MM.1S (cell line): ENCODE results near the gene NPSR1.

Source experiments
- DNase-seq: peaks from one replicate; pipeline ENCODE4 v3.0.0-alpha.2; 2015
- H2AFZ ChIP-seq: fragments of 300-600 bp; sonication (generic); 2 replicates; pipeline ENCODE4 v1.6.0; 2016; ENCODE audit warnings: antibody characterized with exemption, low read length
- H3F3A ChIP-seq: fragments of 300-600 bp; sonication (generic); 2 replicates; pipeline ENCODE4 v1.6.1; 2016; ENCODE audit warnings: mild to moderate bottlenecking, antibody characterized with exemption, low read length, moderate library complexity, mixed read lengths; ENCODE audit not compliant: insufficient read depth
- H3K27ac ChIP-seq: fragments of 300-600 bp; sonication (generic); 2 replicates; pipeline ENCODE4 v1.5.1; 2016; ENCODE audit warnings: mild to moderate bottlenecking, low read length
- H3K27me3 ChIP-seq: fragments of 300-600 bp; sonication (generic); replicated peaks from 2 replicates; pipeline ENCODE4 v1.6.0; 2016; ENCODE audit warnings: low read length; ENCODE audit not compliant: insufficient read depth
- H3K36me3 ChIP-seq: fragments of 300-600 bp; sonication (generic); replicated peaks from 2 replicates; pipeline ENCODE4 v1.6.1; 2016; ENCODE audit warnings: mild to moderate bottlenecking, low read length, mixed read lengths; ENCODE audit not compliant: insufficient read depth
- H3K4me1 ChIP-seq: fragments of 300-600 bp; sonication (generic); 2 replicates; pipeline ENCODE4 v1.6.1; 2016; ENCODE audit warnings: low read length, mixed read lengths
- H3K4me2 ChIP-seq: fragments of 300-600 bp; sonication (generic); 2 replicates; pipeline ENCODE4 v1.6.0; 2016; ENCODE audit warnings: low read depth, low read length
- H3K4me3 ChIP-seq: fragments of 300-600 bp; sonication (generic); 2 replicates; pipeline ENCODE4 v1.5.1; 2016; ENCODE audit warnings: low read length, mixed read lengths
- H3K79me2 ChIP-seq: fragments of 300-600 bp; sonication (generic); 2 replicates; pipeline ENCODE4 v1.6.1; 2016; ENCODE audit warnings: mixed run types, low read length, mixed read lengths
- H3K9ac ChIP-seq: fragments of 300-600 bp; sonication (generic); 2 replicates; pipeline ENCODE4 v1.6.1; 2016; ENCODE audit warnings: low read length, mixed read lengths
- H3K9me2 ChIP-seq: fragments of 300-600 bp; sonication (generic); replicated peaks from 2 replicates; pipeline ENCODE4 v1.6.1; 2016; ENCODE audit warnings: mild to moderate bottlenecking, low read length, mixed read lengths; ENCODE audit not compliant: insufficient read depth
- H3K9me3 ChIP-seq: fragments of 300-600 bp; sonication (generic); replicated peaks from 2 replicates; pipeline ENCODE4 v1.6.1; 2016; ENCODE audit warnings: mild to moderate bottlenecking, low read length, mixed read lengths; ENCODE audit not compliant: insufficient read depth
- H4K20me1 ChIP-seq: fragments of 300-600 bp; sonication (generic); 2 replicates; pipeline ENCODE4 v1.6.1; 2016; ENCODE audit warnings: mild to moderate bottlenecking, low read length, moderate library complexity, mixed read lengths; ENCODE audit not compliant: insufficient read depth
- EZH2 ChIP-seq: fragments of 300-600 bp; sonication (generic); optimal IDR thresholded peaks from 2 replicates; pipeline ENCODE3; 2017; ENCODE audit warnings: low read depth, mild to moderate bottlenecking, antibody characterized with exemption, low read length, mixed read lengths
- EZH2phosphoT487 ChIP-seq: fragments of 300-600 bp; sonication (generic); IDR thresholded peaks from 2 replicates; pipeline ENCODE4 v1.6.1; 2018; ENCODE audit warnings: antibody characterized with exemption, low read length
- TF ChIP-seq, protein P1 (sequence below): fragments of 300-600 bp; sonication (generic); IDR thresholded peaks from 2 replicates; pipeline ENCODE4 v1.5.1; 2016; ENCODE audit warnings: antibody characterized with exemption, low read length, mixed read lengths

Gene NPSR1

DNA sequence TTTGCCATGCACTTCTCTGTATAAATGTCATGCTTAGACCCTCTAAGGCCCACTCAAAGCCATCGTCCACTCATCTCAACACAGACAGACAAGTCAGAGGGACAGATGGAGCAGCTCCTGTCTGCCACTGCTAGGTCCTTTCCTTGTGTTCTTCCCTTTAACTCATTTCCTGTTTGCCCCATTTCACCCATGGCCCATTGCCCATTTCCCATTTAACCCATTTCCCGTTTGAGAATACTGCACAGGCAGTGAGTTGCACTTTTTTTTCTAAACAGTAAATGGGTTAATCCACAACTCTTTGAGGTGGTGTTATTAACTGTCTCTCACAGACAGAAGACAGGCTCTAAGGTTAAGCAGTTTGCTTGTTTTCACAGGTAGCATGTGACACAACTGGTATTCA is 179.3 kb downstream of the NPSR1 start:
- Histone ChIP-seq H3K9me3 (no peaks in the 10 kb centered on the region), H3K4me1 (no peaks in the 10 kb centered on the region), H3K36me3 (no peaks in the 10 kb centered on the region), H3K9ac (no peak overlapping the region), H3K9me2 (no peaks in the 10 kb centered on the region), H4K20me1 (no peaks in the 10 kb centered on the region), H3K79me2 (no peaks in the 10 kb centered on the region), H3K4me2 (no peak overlapping the region), H3K27me3 (no peaks in the 10 kb centered on the region), H3K27ac (no peak overlapping the region), H3K4me3 (no peak overlapping the region), H2AFZ (no peak overlapping the region), H3F3A (no peaks in the 10 kb centered on the region)
- DNase-seq, result no peak
- TF ChIP-seq, protein P1, sequence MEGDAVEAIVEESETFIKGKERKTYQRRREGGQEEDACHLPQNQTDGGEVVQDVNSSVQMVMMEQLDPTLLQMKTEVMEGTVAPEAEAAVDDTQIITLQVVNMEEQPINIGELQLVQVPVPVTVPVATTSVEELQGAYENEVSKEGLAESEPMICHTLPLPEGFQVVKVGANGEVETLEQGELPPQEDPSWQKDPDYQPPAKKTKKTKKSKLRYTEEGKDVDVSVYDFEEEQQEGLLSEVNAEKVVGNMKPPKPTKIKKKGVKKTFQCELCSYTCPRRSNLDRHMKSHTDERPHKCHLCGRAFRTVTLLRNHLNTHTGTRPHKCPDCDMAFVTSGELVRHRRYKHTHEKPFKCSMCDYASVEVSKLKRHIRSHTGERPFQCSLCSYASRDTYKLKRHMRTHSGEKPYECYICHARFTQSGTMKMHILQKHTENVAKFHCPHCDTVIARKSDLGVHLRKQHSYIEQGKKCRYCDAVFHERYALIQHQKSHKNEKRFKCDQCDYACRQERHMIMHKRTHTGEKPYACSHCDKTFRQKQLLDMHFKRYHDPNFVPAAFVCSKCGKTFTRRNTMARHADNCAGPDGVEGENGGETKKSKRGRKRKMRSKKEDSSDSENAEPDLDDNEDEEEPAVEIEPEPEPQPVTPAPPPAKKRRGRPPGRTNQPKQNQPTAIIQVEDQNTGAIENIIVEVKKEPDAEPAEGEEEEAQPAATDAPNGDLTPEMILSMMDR, result no peak
- TF ChIP-seq EZH2phosphoT487 (no peak), EZH2 (no peak)

DNA sequence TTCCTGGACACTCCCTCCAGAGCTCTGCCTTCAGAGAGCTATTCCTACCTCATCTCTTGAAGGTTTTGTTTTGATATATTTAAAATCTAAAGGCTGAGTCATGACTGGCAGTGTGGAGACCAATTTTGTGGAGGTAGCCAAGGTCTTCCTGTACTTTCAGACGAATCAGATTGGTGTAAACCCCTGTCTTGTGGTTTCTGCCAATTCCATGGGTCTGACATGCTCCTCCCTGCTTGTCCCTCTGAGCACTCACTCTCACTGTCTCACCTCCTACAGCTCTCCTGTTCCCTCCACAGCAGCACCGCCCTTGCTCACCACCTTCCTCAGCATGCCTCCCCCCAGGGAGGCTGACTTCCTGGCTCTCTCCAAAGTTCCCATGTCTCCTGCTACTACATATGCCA is 179.8 kb downstream of the NPSR1 start:
- Histone ChIP-seq H3K9me2 (no peaks in the 10 kb centered on the region), H3K27me3 (no peaks in the 10 kb centered on the region), H3F3A (no peaks in the 10 kb centered on the region), H3K79me2 (no peaks in the 10 kb centered on the region), H3K4me3 (no peak overlapping the region), H3K4me2 (no peak overlapping the region), H3K9me3 (no peaks in the 10 kb centered on the region), H2AFZ (no peak overlapping the region), H3K4me1 (no peaks in the 10 kb centered on the region), H3K36me3 (no peaks in the 10 kb centered on the region), H3K27ac (no peak overlapping the region), H3K9ac (no peak overlapping the region), H4K20me1 (no peaks in the 10 kb centered on the region)
- TF ChIP-seq EZH2phosphoT487 (no peak), EZH2 (no peak)
- TF ChIP-seq, protein P1, result no peak
- DNase-seq, result no peak

DNA sequence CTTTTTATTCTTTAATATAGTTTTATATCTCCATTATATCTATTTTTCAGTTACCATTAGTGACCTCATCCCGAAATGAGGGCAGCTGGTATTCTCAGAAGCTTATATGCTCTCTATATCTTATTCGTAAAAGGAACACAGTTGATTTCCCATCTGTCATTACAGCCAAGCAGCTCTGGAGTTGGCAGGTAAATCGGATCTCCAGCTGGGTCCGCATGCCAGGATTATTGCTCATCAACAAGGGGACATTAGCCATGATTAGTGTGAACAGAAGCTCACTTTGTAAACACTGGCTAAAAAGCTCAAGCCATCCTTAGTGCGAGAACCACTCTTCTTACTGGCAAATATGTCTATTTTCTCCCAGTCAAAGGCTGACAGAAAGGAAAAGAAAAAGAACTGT is 180.3 kb downstream of the NPSR1 start:
- no peaks in the 10 kb centered on the region for H3K27me3 ChIP-seq
- H3K4me1 ChIP-seq, result no peaks in the 10 kb centered on the region
- H3K9ac ChIP-seq, result no peak overlapping the region
- no peak for DNase-seq
- no peak overlapping the region for H3K27ac ChIP-seq
- H4K20me1 ChIP-seq, result no peaks in the 10 kb centered on the region
- H2AFZ ChIP-seq, result no peak overlapping the region
- no peaks in the 10 kb centered on the region for H3K9me2 ChIP-seq
- no peak overlapping the region for H3K4me2 ChIP-seq
- no peaks in the 10 kb centered on the region for H3K9me3 ChIP-seq
- no peaks in the 10 kb centered on the region for H3K36me3 ChIP-seq
- no peak overlapping the region for H3K4me3 ChIP-seq
- H3K79me2 ChIP-seq, result no peaks in the 10 kb centered on the region
- no peaks in the 10 kb centered on the region for H3F3A ChIP-seq
- no peak for TF ChIP-seq EZH2
- TF ChIP-seq EZH2phosphoT487, result no peak
- TF ChIP-seq, protein P1, result no peak

GRCh38 chr7:34839645-34840044 is 181.6 kb downstream of the NPSR1 start:
- no peaks in the 10 kb centered on the region for H3K9me2 ChIP-seq
- H2AFZ ChIP-seq, result no peak overlapping the region
- H3K4me2 ChIP-seq, result no peak overlapping the region
- TF ChIP-seq EZH2phosphoT487, result no peak
- no peak for TF ChIP-seq EZH2
- H3K36me3 ChIP-seq, result no peaks in the 10 kb centered on the region
- no peaks in the 10 kb centered on the region for H3K27me3 ChIP-seq
- no peaks in the 10 kb centered on the region for H3K4me1 ChIP-seq
- H4K20me1 ChIP-seq, result no peaks in the 10 kb centered on the region
- H3K79me2 ChIP-seq, result no peaks in the 10 kb centered on the region
- H3K9me3 ChIP-seq, result no peaks in the 10 kb centered on the region
- H3K9ac ChIP-seq, result no peak overlapping the region
- H3K4me3 ChIP-seq, result no peak overlapping the region
- no peak overlapping the region for H3K27ac ChIP-seq
- no peaks in the 10 kb centered on the region for H3F3A ChIP-seq
- no peak for DNase-seq
